T-cell (primary cell): ENCODE results near the gene NCS1. TPM values are rescaled to one million over a fixed set of nuclear protein-coding genes. Genes with fewer than 3 reads are reported as not detected.

Experiments
- ATAC-seq, 4 experiments: fragments of 200-7000 bp in 3 of 4; fragments of 150-1000 bp in 1 of 4; cut with Tn5 transposase; replicated peaks in 1 of 4; 1 replicate in 3 of 4; 2 replicates in 1 of 4; pipeline ENCODE4 v1.10.0; 2021; ENCODE audit warnings: moderate library complexity in 3 of 4, mild to moderate bottlenecking in 2 of 4, moderate number of reproducible peaks in 1 of 4
- CTCF ChIA-PET, 2 donors: fragments of 300-600 bp; sonication (Branson Sonifier 250); formaldehyde crosslinking; loops; one replicate each; lab custom pipeline; 2022; ENCODE audit warnings: antibody characterized with exemption in 2 of 2; lab: Charles Lee
- POLR2A ChIA-PET, 2 donors: fragments of 300-600 bp; sonication (Branson Sonifier 250); formaldehyde crosslinking; loops; one replicate each; lab custom pipeline; 2022; ENCODE audit warnings: antibody characterized with exemption in 2 of 2; lab: Charles Lee
- DNase-seq, 35 experiments: peaks; one replicate each; pipeline versions ENCODE4 v3.0.0 to v3.0.0-alpha.2; 2013 to 2023
- H3K27ac ChIP-seq: one replicate; pipeline ENCODE4 v1.5.1; 2013; ENCODE audit warnings: low read length
- H3K27me3 ChIP-seq, 2 experiments: replicated peaks in 1 of 2; 1 replicate in 1 of 2; 2 replicates in 1 of 2; pipeline versions ENCODE4 v1.6.1 to v1.7.0; 2013; ENCODE audit warnings: low read length in 1 of 2, mixed read lengths in 1 of 2; ENCODE audit not compliant: control insufficient read depth in 2 of 2, insufficient read depth in 2 of 2; ENCODE audit errors: extremely low read depth in 1 of 2
- H3K36me3 ChIP-seq, 2 donors: 1 replicate in 1 of 2; 2 replicates in 1 of 2; pipeline versions ENCODE4 v1.6.1 to v1.7.0; 2013; ENCODE audit warnings: low read length in 1 of 2; ENCODE audit not compliant: control insufficient read depth in 2 of 2, insufficient read depth in 1 of 2; ENCODE audit errors: extremely low read depth in 1 of 2
- H3K4me1 ChIP-seq, 2 experiments: 1 replicate in 1 of 2; 2 replicates in 1 of 2; pipeline versions ENCODE4 v1.6.1 to v1.7.0; 2013; ENCODE audit warnings: low read length in 2 of 2, mixed read lengths in 1 of 2; ENCODE audit not compliant: insufficient read depth in 2 of 2, control insufficient read depth in 1 of 2; ENCODE audit errors: extremely low read depth in 1 of 2
- H3K4me3 ChIP-seq, 2 donors: 1 replicate in 1 of 2; 2 replicates in 1 of 2; pipeline versions ENCODE4 v1.5.1 to v1.7.0; 2013; ENCODE audit warnings: mild to moderate bottlenecking in 2 of 2, low read length in 1 of 2, moderate library complexity in 1 of 2; ENCODE audit not compliant: control insufficient read depth in 1 of 2; ENCODE audit errors: extremely low read depth in 1 of 2
- H3K9me3 ChIP-seq: 2 replicates; pipeline ENCODE4 v1.7.0; 2013
- H3K27ac Mint-ChIP-seq, 2 donors: one replicate each; pipeline ENCODE4 v1.8.0; 2020 to 2021; ENCODE audit warnings: mild to moderate bottlenecking in 2 of 2, mixed read lengths in 2 of 2
- H3K27me3 Mint-ChIP-seq, 2 donors: one replicate each; pipeline ENCODE4 v1.8.0; 2021 to 2022; ENCODE audit warnings: mixed read lengths in 2 of 2
- H3K36me3 Mint-ChIP-seq: one replicate; pipeline ENCODE4 v1.8.0; 2021; ENCODE audit warnings: mixed read lengths
- H3K4me1 Mint-ChIP-seq, 3 donors: one replicate each; pipeline ENCODE4 v1.8.0; 2020 to 2022; ENCODE audit warnings: mixed read lengths in 3 of 3, mild to moderate bottlenecking in 1 of 3
- H3K4me3 Mint-ChIP-seq, 3 donors: one replicate each; pipeline ENCODE4 v1.8.0; 2020 to 2022; ENCODE audit warnings: mild to moderate bottlenecking in 3 of 3, mixed read lengths in 3 of 3, moderate library complexity in 3 of 3
- H3K9me3 Mint-ChIP-seq, 3 donors: one replicate each; pipeline ENCODE4 v1.8.0; 2020 to 2022; ENCODE audit warnings: mixed read lengths in 3 of 3
- WGBS: methylation state at CpG from one replicate; pipeline ENCODE4 v1.1.5; 2013; ENCODE audit warnings: missing lambda C conversion rate; ENCODE audit not compliant: insufficient coverage; 5-methylcytosine and 5-hydroxymethylcytosine counted together
- total RNA-seq, 35 experiments: library from RNA in 6 of 35; stranded (reverse) in 6 of 35; fragments of 120-200 nt in 1 of 35; gene quantifications; one replicate each; pipeline versions ENCODE4 v1.2.1 to v1.2.4 and lab custom pipeline; 2013 to 2026

Gene NCS1
- total RNA-seq, 5 donors from 2014 or later (not counting 1 experiment from before 2014, with no cell fraction given): 0.20 to 0.82 (median 0.46) TPM; not detected in 1

DNA sequence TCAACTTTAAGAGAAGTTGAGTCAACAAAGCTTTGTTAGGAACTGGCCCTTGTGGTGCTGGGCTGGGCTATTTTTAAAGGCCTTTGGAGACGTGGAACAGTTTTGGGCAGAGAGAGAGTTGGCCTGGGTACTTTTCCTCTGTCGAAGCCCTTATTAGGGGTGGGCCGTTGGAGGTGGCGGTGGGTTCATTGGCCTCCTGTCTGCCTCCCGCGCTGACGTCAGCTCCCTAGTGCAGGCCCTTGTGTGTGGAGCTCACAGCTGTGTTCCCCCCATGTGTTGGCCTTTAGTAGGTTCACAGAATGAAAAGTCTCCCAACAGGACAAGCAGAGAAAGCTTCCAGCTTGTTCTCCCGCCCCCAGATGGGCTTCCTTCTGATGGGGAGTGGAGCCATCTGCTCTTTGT is 2.7 kb downstream of the NCS1 start:
- Histone ChIP-seq H3K4me1 (peaks cover 2 to 12% of the 10 kb centered on the region in 2 experiments), H3K4me3 (no peak overlapping the region), H3K27me3 (peaks cover 2 to 36% of the 10 kb centered on the region in 2 experiments), H3K36me3 (no peaks in the 10 kb centered on the region), H3K27ac (no peak overlapping the region), H3K9me3 (no peaks in the 10 kb centered on the region)
- POLR2A ChIA-PET: no interaction called here
- no peaks in the 10 kb centered on the region for H3K36me3 Mint-ChIP-seq
- CTCF ChIA-PET: no interaction called here
- H3K27me3 Mint-ChIP-seq: peaks cover 16 to 31% of the 10 kb centered on the region in 2 donors
- peak overlapping the region in 2 of 3 donors; percentile 55 to 71 for H3K4me3 Mint-ChIP-seq
- DNase-seq: no peak
- H3K4me1 Mint-ChIP-seq: peaks cover 6 to 9% (median 9%) of the 10 kb centered on the region in 3 donors
- no peaks in the 10 kb centered on the region for H3K9me3 Mint-ChIP-seq
- 92% methylated on average over 6 of the region's 8 CpGs for WGBS
- no peak overlapping the region for H3K27ac Mint-ChIP-seq
- no peak for ATAC-seq

DNA sequence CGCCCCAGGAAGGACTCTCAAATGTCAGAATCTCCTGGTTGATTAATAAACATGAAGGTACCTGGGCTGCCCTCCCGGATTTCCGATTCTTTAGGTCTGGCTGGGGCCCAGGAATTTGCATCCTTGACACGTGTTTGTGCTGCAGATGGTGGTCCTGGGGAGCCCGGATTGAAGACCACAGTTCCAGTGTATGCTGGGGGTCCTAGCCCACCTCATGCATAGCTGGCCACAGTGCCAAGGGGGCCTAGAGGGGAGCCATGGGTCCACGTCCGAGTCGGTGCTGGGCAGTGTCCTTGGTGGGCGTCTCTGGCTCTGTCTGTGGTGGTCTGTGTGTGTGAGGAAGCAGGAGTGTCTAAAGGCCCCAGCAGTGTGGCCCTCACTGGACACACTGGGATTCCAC is 3.2 kb downstream of the NCS1 start:
- no peak overlapping the region for H3K27ac ChIP-seq
- H3K4me3 Mint-ChIP-seq: no peak overlapping the region
- peaks cover 2 to 12% of the 10 kb centered on the region in 2 experiments for H3K4me1 ChIP-seq
- H3K4me3 ChIP-seq: no peak overlapping the region
- peaks cover 2 to 36% of the 10 kb centered on the region in 2 experiments for H3K27me3 ChIP-seq
- CTCF ChIA-PET: no interaction called here
- H3K9me3 ChIP-seq: no peaks in the 10 kb centered on the region
- WGBS: 88% methylated on average over 9 of the region's 9 CpGs
- peaks cover 6 to 9% (median 9%) of the 10 kb centered on the region in 3 donors for H3K4me1 Mint-ChIP-seq
- H3K36me3 Mint-ChIP-seq: no peaks in the 10 kb centered on the region
- H3K27me3 Mint-ChIP-seq: peaks cover 16 to 31% of the 10 kb centered on the region in 2 donors
- POLR2A ChIA-PET: no interaction called here
- ATAC-seq: no peak
- no peaks in the 10 kb centered on the region for H3K36me3 ChIP-seq
- H3K9me3 Mint-ChIP-seq: no peaks in the 10 kb centered on the region
- H3K27ac Mint-ChIP-seq: no peak overlapping the region
- DNase-seq: no peak

DNA sequence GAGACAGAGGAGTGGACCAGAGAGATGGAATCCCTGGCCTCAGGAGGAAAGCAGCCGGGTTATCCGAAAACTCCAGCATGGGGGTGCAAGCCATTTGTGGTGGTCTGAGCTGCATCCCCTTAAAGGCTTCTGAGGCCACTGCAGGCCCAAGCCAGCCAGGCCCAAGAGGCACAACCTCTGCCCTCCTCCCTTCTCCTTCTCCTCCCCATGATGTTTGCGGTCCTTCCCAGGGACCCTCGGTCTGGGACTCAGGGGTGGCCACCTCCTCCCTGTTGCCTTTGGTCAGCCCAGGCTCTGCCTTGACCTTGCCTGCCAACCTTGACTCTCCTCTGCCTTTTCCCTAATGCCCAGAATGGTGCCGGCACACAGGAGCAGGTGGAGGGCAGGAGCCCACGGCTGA is 4.6 kb downstream of the NCS1 start:
- no peak overlapping the region for H3K4me3 Mint-ChIP-seq
- CTCF ChIA-PET: no interaction called here

DNA sequence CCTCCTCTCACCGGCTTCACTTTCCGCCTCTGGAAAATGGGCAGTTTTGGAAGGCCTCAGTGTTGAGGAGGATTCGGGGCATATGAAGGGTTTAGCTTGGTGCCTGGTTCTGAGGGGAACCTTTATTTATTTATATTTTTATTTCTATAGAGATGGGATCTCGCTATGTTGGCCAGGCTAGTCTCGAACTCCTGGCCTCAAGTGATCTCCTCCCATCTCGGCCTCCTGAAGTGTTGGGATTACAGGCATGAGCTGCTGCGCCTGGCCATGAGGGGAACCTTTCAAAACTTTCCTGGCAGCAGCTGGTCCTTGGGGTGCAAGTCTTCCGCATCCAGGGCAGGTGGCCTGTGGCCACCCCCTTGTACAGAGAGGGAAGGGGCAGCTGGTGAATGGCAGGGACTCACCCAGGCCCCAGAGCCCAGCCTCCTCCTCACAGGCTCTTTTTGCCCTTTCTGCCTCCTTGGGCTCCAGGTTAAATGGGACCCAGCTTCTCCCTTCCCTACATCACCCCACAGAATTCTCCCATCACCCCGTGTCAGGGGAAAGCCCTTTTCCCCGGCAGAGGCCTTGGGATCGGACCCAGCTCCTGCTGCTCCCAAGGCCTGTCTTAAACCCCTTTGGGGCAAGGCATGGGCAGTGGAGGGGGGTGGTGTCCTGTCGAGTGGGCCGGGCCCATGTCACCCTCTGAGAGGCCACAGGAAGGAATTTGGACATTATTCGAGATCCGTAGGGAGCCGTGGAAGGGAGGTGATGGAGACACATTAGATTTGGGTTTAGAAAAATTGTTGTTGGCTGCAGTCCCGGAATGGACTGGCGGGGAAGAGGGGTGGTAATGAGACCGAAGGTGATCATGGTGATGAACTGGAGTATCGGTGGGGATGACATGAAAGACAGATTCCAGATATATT is 5.9 kb downstream of the NCS1 start:
- WGBS: 77% methylated on average over 9 of the region's 20 CpGs
- Histone ChIP-seq H3K4me3 (no peak overlapping the region), H3K4me1 (peaks cover 1 to 5% of the 10 kb centered on the region in 2 experiments), H3K9me3 (no peaks in the 10 kb centered on the region), H3K27me3 (peaks cover 0 to 26% of the 10 kb centered on the region in 2 experiments), H3K36me3 (no peaks in the 10 kb centered on the region), H3K27ac (no peak overlapping the region)
- ChIA-PET CTCF (no interaction called here), POLR2A (no interaction called here)
- H3K9me3 Mint-ChIP-seq: no peaks in the 10 kb centered on the region
- no peak overlapping the region for H3K27ac Mint-ChIP-seq
- H3K4me1 Mint-ChIP-seq: peaks cover 0 to 6% (median 3%) of the 10 kb centered on the region in 3 donors
- ATAC-seq: no peak
- DNase-seq: no peak
- H3K27me3 Mint-ChIP-seq: peaks cover 12 to 22% of the 10 kb centered on the region in 2 donors
- H3K4me3 Mint-ChIP-seq: no peak overlapping the region
- H3K36me3 Mint-ChIP-seq: no peaks in the 10 kb centered on the region

More for the DNA sequence above, 4.6 kb downstream of the NCS1 start:
- H3K27me3 ChIP-seq: peaks cover 0 to 24% of the 10 kb centered on the region in 2 experiments
- H3K27ac ChIP-seq: no peak overlapping the region
- peaks cover 2 to 10% of the 10 kb centered on the region in 2 experiments for H3K4me1 ChIP-seq
- peaks cover 12 to 23% of the 10 kb centered on the region in 2 donors for H3K27me3 Mint-ChIP-seq
- H3K9me3 ChIP-seq: no peaks in the 10 kb centered on the region
- no peak overlapping the region for H3K27ac Mint-ChIP-seq
- no peak for ATAC-seq
- peaks cover 0 to 6% (median 3%) of the 10 kb centered on the region in 3 donors for H3K4me1 Mint-ChIP-seq
- no peak overlapping the region for H3K4me3 ChIP-seq
- H3K36me3 Mint-ChIP-seq: no peaks in the 10 kb centered on the region
- no peaks in the 10 kb centered on the region for H3K36me3 ChIP-seq
- POLR2A ChIA-PET: no interaction called here
- no peaks in the 10 kb centered on the region for H3K9me3 Mint-ChIP-seq
- DNase-seq: no peak
- 93% methylated on average over 4 of the region's 6 CpGs for WGBS

DNA sequence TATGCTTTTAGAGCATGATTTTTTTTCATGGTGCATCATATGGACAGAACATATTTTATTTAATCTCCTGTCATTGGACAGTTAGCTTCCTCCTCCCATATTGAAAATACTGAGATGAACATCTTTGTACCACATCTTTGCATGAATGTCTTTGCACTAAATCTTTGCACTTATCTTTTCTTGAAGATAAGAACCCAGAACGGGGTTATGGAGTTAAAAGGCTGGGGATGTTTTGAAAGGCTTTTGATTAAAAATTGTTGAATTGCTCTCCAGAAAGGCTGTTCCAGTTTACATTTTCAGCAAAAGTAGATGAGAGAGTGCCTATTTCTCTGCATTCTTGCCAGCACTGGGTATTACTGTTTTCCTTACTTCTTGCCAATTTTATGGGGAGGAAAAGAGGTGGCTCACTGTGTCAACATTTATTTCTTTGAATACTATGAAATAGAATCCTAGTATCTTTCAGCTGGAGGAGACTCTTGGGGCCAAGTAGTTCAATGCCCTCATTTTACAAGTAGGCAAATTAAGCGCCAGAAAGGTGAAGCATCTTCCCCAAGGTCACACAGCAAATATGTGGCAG is 7.2 kb downstream of the NCS1 start:
- H3K9me3 ChIP-seq: no peaks in the 10 kb centered on the region
- POLR2A ChIA-PET: no interaction called here
- ATAC-seq (no peak), DNase-seq (no peak)
- H3K36me3 ChIP-seq: no peaks in the 10 kb centered on the region
- no peaks in the 10 kb centered on the region for H3K4me1 ChIP-seq
- H3K9me3 Mint-ChIP-seq: no peaks in the 10 kb centered on the region
- CTCF ChIA-PET: no interaction called here
- H3K27me3 Mint-ChIP-seq: peaks cover 4 to 9% of the 10 kb centered on the region in 2 donors
- H3K36me3 Mint-ChIP-seq: no peaks in the 10 kb centered on the region
- no peak overlapping the region for H3K4me3 ChIP-seq
- no peak overlapping the region for H3K27ac Mint-ChIP-seq
- H3K4me1 Mint-ChIP-seq: peaks cover 0 to 8% (median 1%) of the 10 kb centered on the region in 3 donors
- peaks cover 0 to 15% of the 10 kb centered on the region in 2 experiments for H3K27me3 ChIP-seq
- WGBS: no CpG with 5 or more reads among the region's 2 CpGs
- no peak overlapping the region for H3K27ac ChIP-seq
- no peak overlapping the region for H3K4me3 Mint-ChIP-seq

DNA sequence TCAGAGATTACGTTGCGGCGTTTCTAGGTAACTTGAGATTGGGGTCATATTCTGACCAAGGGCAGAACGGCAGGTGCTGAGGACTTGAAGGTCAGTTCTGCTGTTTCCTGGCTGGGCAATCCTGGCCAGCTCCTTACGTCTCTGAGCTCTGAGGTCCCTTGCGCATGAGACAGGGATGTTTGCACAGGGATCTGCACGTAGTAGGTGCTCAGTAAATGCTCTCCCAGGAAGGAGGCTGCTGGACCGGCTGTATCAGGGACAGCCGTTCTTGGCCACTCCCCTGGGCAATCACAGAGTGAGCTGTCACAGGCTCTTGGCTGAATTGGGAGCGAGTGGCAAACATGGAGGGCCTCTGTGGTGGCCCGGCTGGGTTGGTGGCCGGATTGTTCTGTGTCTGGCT is 8.3 kb downstream of the NCS1 start:
- CTCF ChIA-PET: no interaction called here
- no peak overlapping the region for H3K27ac Mint-ChIP-seq

More for the DNA sequence above, 8.3 kb downstream of the NCS1 start:
- H3K36me3 ChIP-seq: no peaks in the 10 kb centered on the region
- no peaks in the 10 kb centered on the region for H3K9me3 ChIP-seq
- no peak overlapping the region for H3K4me3 ChIP-seq
- H3K4me3 Mint-ChIP-seq: no peak overlapping the region
- H3K4me1 Mint-ChIP-seq: peaks cover 0 to 8% (median 0%) of the 10 kb centered on the region in 3 donors
- no peaks in the 10 kb centered on the region for H3K9me3 Mint-ChIP-seq
- POLR2A ChIA-PET: interaction anchor here in 1 of 2 donors (0.6 kb wide), 1 partner anchor 853 kb away, joined by 3 read pairs; no protein-coding TSS in a partner anchor
- H3K27me3 ChIP-seq: peaks cover 0 to 14% of the 10 kb centered on the region in 2 experiments
- H3K4me1 ChIP-seq: no peaks in the 10 kb centered on the region
- no peak for DNase-seq
- peaks cover 0 to under 1% of the 10 kb centered on the region in 2 donors for H3K27me3 Mint-ChIP-seq
- WGBS: 90% methylated on average over 12 of the region's 12 CpGs
- no peak for ATAC-seq
- no peak overlapping the region for H3K27ac ChIP-seq
- H3K36me3 Mint-ChIP-seq: no peaks in the 10 kb centered on the region
